WI38 (cell line): Measurements from ENCODE around the gene PNP.
A peak's percentile ranks its signal among the peaks of the same experiment; 100 is the strongest.

Experiments used
- H3K4me3 ChIP-seq: 2 replicates; pipeline ENCODE4 v1.5.1; 2011; ENCODE audit warnings: low read depth, mild to moderate bottlenecking, control low read depth, low read length
- TF ChIP-seq, protein P1 (sequence below): IDR thresholded peaks from 2 replicates; pipeline ENCODE4 v1.5.1; 2012; ENCODE audit warnings: low read depth, mild to moderate bottlenecking, control low read depth, low read length

Gene PNP

DNA sequence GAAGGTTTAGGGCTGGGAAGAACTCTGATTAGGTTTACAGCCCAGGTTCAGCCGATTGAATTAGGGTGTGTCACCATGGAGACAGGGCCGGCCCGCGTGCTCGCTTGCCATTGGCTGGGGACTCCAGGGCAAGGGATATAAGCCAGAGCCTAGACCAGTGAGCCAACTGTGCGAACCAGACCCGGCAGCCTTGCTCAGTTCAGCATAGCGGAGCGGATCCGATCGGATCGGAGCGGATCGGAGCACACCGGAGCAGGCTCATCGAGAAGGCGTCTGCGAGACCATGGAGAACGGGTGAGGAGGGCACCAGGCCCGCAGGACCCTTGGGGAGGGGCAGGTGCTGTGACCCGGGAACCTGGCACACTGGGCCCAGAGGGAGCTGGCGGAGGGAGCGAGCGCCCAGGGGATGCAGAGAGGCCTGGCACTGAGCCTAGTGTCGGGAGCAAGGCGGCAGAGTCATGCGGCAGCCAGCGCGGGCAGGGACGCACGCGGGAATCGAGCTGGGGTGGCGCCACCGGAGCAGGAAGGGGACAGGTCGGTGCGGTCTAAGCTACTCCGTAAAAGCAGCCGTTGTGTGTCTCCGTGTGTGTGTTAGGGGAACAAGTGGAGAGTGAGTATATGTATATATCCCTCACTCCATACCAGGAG is at the start of gene PNP:
Gene PNP, plus strand, starts transcription at position 165 of the 648 bp plus-strand sequence. Its CDS starts 119 bp downstream, at position 284.
- TF ChIP-seq, protein P1, sequence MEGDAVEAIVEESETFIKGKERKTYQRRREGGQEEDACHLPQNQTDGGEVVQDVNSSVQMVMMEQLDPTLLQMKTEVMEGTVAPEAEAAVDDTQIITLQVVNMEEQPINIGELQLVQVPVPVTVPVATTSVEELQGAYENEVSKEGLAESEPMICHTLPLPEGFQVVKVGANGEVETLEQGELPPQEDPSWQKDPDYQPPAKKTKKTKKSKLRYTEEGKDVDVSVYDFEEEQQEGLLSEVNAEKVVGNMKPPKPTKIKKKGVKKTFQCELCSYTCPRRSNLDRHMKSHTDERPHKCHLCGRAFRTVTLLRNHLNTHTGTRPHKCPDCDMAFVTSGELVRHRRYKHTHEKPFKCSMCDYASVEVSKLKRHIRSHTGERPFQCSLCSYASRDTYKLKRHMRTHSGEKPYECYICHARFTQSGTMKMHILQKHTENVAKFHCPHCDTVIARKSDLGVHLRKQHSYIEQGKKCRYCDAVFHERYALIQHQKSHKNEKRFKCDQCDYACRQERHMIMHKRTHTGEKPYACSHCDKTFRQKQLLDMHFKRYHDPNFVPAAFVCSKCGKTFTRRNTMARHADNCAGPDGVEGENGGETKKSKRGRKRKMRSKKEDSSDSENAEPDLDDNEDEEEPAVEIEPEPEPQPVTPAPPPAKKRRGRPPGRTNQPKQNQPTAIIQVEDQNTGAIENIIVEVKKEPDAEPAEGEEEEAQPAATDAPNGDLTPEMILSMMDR = no peak
- peak within 1 kb of the TSS; percentile 81 for H3K4me3 ChIP-seq

DNA sequence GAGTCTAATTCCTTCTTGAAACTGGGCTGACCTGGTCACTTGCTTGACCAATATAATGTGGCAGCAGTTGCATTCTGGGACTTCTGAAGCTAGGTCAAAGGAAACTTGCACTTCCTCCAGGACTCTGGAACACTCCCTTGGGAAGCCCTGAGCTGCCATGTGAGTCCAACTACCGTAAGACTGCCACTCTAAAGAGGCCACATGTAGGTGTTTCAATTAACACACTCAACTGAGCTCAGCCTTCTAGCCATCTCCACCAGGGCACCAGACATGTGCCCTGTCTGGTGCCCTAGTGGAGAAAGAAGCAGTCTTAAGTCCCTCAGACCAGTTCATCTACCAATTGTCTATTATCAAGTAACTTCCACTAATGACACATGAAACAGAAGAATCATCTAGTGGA is 49.8 kb upstream of the PNP start:
- TF ChIP-seq, protein P1 = no peak
- no peak overlapping the region for H3K4me3 ChIP-seq

DNA sequence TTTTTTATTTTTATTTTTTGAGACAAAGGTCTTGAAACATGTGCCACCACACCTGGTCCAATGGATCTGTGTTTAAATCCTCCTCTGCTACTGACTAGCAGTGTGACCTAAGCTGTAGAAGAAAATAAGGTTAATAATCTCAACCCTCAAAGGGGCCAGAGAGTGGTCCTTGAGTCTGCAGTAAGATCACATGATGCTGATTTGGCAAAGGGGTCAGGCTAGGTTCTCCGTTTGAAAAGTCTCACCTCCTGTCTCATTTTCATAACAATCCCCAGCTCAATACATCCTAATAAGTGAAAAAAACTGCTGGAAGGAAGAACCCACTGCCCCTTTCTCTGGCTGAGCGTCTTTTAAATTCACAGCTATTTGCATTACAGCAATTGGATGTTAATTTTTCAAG is 47.9 kb upstream of the PNP start:
- no peak overlapping the region for H3K4me3 ChIP-seq
- TF ChIP-seq, protein P1 = no peak

DNA sequence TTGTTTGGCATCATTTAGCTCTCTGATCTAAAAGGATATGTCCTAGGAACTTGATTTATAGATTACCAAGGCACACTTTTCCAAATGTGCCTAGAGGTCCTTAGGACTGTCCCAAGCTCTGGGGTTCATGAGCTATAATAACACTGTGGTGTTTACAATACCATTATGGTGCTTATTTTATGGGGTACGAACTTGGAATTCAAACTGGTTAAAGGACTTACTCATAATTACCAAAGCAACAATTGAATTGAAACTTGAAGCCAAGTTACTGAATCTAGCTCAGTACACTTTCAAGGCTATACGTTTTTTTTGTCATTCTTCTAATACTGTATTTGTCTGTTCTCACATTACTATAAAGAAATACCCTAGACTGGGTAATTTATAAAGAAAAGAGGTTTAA is 46.3 kb upstream of the PNP start:
- TF ChIP-seq, protein P1 = no peak
- no peak overlapping the region for H3K4me3 ChIP-seq

DNA sequence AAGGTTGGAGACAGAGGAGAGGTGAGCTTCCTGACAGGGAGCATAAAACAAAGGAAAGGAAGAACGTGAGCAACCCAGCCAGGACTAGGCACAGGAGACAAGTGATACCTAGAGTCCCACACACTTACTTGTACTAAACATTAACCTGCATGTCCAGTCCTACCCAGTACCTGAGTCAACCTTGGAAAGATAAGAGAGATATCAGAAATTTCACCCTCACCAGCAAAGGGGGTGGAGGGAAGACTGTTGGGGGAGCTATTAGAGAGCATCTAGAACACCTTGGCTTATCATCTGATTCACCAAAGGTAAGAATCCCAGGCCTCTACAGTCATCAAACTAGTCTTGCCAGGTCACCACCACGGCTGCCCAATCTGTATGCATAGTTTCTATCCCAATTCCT is 44.4 kb upstream of the PNP start:
- no peak overlapping the region for H3K4me3 ChIP-seq
- TF ChIP-seq, protein P1 = no peak

DNA sequence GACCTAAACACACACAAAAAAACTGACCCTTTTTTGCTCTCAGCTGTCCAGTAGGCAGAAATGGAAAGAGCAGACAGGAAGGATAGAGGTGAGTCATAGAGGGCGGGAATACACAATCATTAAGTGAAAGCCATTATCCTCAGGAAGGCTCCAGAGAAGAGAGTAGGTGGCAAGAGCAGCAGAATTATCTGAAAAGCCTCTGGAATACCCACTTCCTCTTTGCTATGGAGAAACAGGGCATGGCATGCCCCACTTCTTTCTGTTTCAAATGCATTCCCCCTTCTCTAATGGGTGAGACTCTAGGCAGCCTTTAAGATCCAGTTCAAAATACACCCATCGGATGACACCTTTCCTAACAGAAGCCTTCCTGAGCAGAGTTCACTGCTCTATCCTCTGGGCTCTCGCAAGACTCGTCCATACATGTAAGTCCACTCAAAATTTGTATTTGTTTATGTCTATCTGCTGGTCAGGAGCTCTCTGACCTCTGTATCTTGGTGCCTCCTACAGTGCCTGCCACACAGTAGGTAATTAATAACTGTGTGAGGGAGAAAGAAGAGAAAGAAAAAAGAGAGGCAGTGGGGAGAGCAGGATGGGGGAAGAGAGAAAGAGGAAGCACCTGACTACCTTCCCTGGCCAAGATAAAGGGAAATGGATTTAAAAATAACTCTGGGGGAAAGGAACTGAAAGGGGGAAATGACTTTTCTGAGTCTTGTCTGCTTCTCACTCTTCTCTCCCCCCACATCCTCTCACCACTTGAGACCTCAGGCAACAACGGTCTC is 41.8 kb upstream of the PNP start:
- H3K4me3 ChIP-seq = no peak overlapping the region
- TF ChIP-seq, protein P1 = no peak

DNA sequence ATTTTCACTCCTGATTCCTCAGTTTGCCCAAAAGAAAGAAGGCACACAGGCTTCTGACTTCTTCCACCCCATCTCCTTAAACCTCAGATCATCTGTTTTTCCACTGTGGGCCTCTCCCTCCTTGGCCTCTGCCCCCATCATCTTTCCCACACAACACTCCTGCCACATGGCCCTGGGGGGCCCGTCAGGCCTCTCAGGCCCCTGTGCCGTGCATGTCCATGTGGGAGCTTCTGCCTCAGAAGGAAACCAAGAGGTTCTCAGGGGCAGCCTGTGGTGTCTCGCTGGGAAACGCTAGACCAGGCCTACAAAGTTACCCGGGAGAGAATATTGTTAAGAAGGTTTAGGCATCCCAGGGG is 41.2 kb upstream of the PNP start:
- TF ChIP-seq, protein P1 = no peak
- no peak overlapping the region for H3K4me3 ChIP-seq
